CD14-positive monocyte (primary cell): Measurements from ENCODE around the gene EFNA1. TPM values are rescaled to one million over a fixed set of nuclear protein-coding genes. Genes with fewer than 3 reads are reported as not detected.

Experiments
- DNase-seq, 3 donors: peaks; one replicate each; pipeline ENCODE4 v3.0.0-alpha.2; 2011 to 2022
- H2AFZ ChIP-seq: 2 replicates; pipeline ENCODE4 v1.6.0; 2012; ENCODE audit warnings: mild to moderate bottlenecking, low read depth, low read length, inconsistent platforms; ENCODE audit not compliant: insufficient read depth, poor library complexity, severe bottlenecking
- H3K27ac ChIP-seq, 2 donors: 1 replicate in 1 of 2; 2 replicates in 1 of 2; pipeline ENCODE4 v1.5.1; 2012 to 2013; ENCODE audit warnings: low read length in 2 of 2, control low read depth in 1 of 2, inconsistent platforms in 1 of 2, low read depth in 1 of 2, mild to moderate bottlenecking in 1 of 2
- H3K27me3 ChIP-seq, 2 donors: one replicate each; pipeline versions ENCODE4 v1.6.0 to v1.6.1; 2011 to 2013; ENCODE audit warnings: low read length in 2 of 2; ENCODE audit not compliant: control insufficient read depth in 2 of 2, insufficient read depth in 2 of 2
- H3K36me3 ChIP-seq, 2 donors: replicated peaks in 1 of 2; 1 replicate in 1 of 2; 2 replicates in 1 of 2; pipeline versions ENCODE4 v1.5.1 to v1.6.1; 2012 to 2013; ENCODE audit warnings: low read length in 2 of 2, control low read depth in 1 of 2, inconsistent platforms in 1 of 2, mild to moderate bottlenecking in 1 of 2; ENCODE audit not compliant: insufficient read depth in 2 of 2, control insufficient read depth in 1 of 2
- H3K4me1 ChIP-seq, 2 donors: 1 replicate in 1 of 2; 2 replicates in 1 of 2; pipeline versions ENCODE4 v1.5.1 to v1.6.1; 2012 to 2013; ENCODE audit warnings: low read length in 2 of 2, control low read depth in 1 of 2, inconsistent platforms in 1 of 2, mild to moderate bottlenecking in 1 of 2, moderate library complexity in 1 of 2; ENCODE audit not compliant: insufficient read depth in 2 of 2, control insufficient read depth in 1 of 2
- H3K4me2 ChIP-seq: replicated peaks from 2 replicates; pipeline ENCODE3; 2012; ENCODE audit warnings: low read length, moderate library complexity, mild to moderate bottlenecking; ENCODE audit not compliant: poor library complexity, severe bottlenecking; ENCODE audit errors: extremely low read depth
- H3K4me3 ChIP-seq, 3 experiments: fragments of 200-600 bp in 1 of 3; sonication (generic) in 1 of 3; replicated peaks in 1 of 3; 1 replicate in 2 of 3; 2 replicates in 1 of 3; pipeline ENCODE4 v1.5.1; 2011 to 2013; ENCODE audit warnings: low read length in 3 of 3, mild to moderate bottlenecking in 3 of 3, control low read depth in 2 of 3, low read depth in 2 of 3, inconsistent platforms in 1 of 3, moderate library complexity in 1 of 3
- H3K79me2 ChIP-seq: 2 replicates; pipeline ENCODE4 v1.6.0; 2012; ENCODE audit warnings: mild to moderate bottlenecking, control low read depth, inconsistent platforms, low read length, moderate library complexity; ENCODE audit not compliant: insufficient read depth
- H3K9ac ChIP-seq: 2 replicates; pipeline ENCODE4 v1.6.0; 2017; ENCODE audit warnings: low read length, mild to moderate bottlenecking; ENCODE audit not compliant: insufficient read depth, poor library complexity, severe bottlenecking
- H3K9me3 ChIP-seq, 2 donors: replicated peaks in 1 of 2; 1 replicate in 1 of 2; 2 replicates in 1 of 2; pipeline versions ENCODE4 v1.5.1 to v1.6.1; 2012 to 2013; ENCODE audit warnings: low read length in 2 of 2, control low read depth in 1 of 2; ENCODE audit not compliant: control insufficient read depth in 1 of 2, insufficient read depth in 1 of 2
- H4K20me1 ChIP-seq: 2 replicates; pipeline ENCODE4 v1.6.0; 2012; ENCODE audit warnings: mild to moderate bottlenecking, low read length, control low read depth, moderate library complexity; ENCODE audit not compliant: insufficient read depth
- H3K27ac Mint-ChIP-seq, 7 donors: one replicate each; pipeline ENCODE4 v1.8.0; 2020; ENCODE audit warnings: mild to moderate bottlenecking in 7 of 7, mixed read lengths in 7 of 7, moderate library complexity in 6 of 7, inconsistent platforms in 2 of 7
- H3K27me3 Mint-ChIP-seq, 3 donors: one replicate each; pipeline ENCODE4 v1.8.0; 2021 to 2022; ENCODE audit warnings: low read depth in 3 of 3, mild to moderate bottlenecking in 3 of 3, mixed read lengths in 3 of 3, moderate library complexity in 3 of 3, inconsistent platforms in 1 of 3
- H3K36me3 Mint-ChIP-seq, 2 donors: one replicate each; pipeline ENCODE4 v1.8.0; 2020; ENCODE audit warnings: mixed read lengths in 2 of 2, inconsistent platforms in 1 of 2, mild to moderate bottlenecking in 1 of 2
- H3K4me1 Mint-ChIP-seq: one replicate; pipeline ENCODE4 v1.8.0; 2020; ENCODE audit warnings: mild to moderate bottlenecking, mixed read lengths
- H3K4me3 Mint-ChIP-seq, 2 donors: one replicate each; pipeline ENCODE4 v1.8.0; 2020; ENCODE audit warnings: mild to moderate bottlenecking in 2 of 2, mixed read lengths in 2 of 2, moderate library complexity in 1 of 2
- H3K9me3 Mint-ChIP-seq, 7 donors: one replicate each; pipeline ENCODE4 v1.8.0; 2020 to 2022; ENCODE audit warnings: mixed read lengths in 7 of 7, mild to moderate bottlenecking in 6 of 7, moderate library complexity in 6 of 7, inconsistent platforms in 2 of 7
- CTCF ChIP-seq: fragments of 200-600 bp; IDR thresholded peaks from one replicate; pipeline ENCODE4 v1.8.0; 2022; ENCODE audit warnings: antibody characterized with exemption, mild to moderate bottlenecking
- WGBS: methylation state at CpG from one replicate; pipeline ENCODE4 v1.1.5; 2013; ENCODE audit warnings: missing lambda C conversion rate; ENCODE audit not compliant: insufficient coverage; 5-methylcytosine and 5-hydroxymethylcytosine counted together
- intact Hi-C, 2 donors: fragments of 100-400 bp; cut with micrococcal nuclease; formaldehyde crosslinking; loops; one replicate each; pipeline versions ENCODE4 v1.15.0 to v1.15.1; 2023
- polyA plus RNA-seq, 3 donors: library from polyadenylated mRNA; depleted of rRNA in 1 of 3; unstranded in 2 of 3; stranded (reverse) in 1 of 3; fragments of 300-500 nt in 2 of 3; fragments of >200 nt in 1 of 3; fragmentation: Illumina TruSeq in 2 of 3; gene quantifications; 1 replicate in 2 of 3; 2 replicates in 1 of 3; pipeline ENCODE4 v1.2.3, GENCODE V29; 2012 to 2021

EFNA1 gene
- polyA plus RNA-seq, 3 donors: 1.2 TPM; not detected in 2

GRCh38 chr1:155134322-155134721 lies 6.6 kb downstream of the EFNA1 start:
- H3K4me3 Mint-ChIP-seq: peak overlapping the region in 1 of 2 donors; percentile 97
- Histone ChIP-seq H3K36me3 (peaks cover 0 to 11% of the 10 kb centered on the region in 2 donors), H3K4me2 (peak overlapping the region; percentile 84), H3K27me3 (peaks cover 11 to 21% of the 10 kb centered on the region in 2 donors), H3K4me1 (peaks cover 23 to 39% of the 10 kb centered on the region in 2 donors), H3K9ac (no peak overlapping the region), H3K4me3 (peak overlapping the region in 1 of 3 experiments; percentile 79), H3K9me3 (peaks cover 0 to 2% of the 10 kb centered on the region in 2 donors), H3K27ac (peak overlapping the region in 1 of 2 donors; percentile 97), H4K20me1 (peaks cover 7% of the 10 kb centered on the region), H2AFZ (no peak overlapping the region), H3K79me2 (peaks cover 27% of the 10 kb centered on the region)
- no peak for TF ChIP-seq CTCF
- peak overlapping the region; percentile 99 to 100 (median 100) for H3K27ac Mint-ChIP-seq
- peaks cover 15 to 19% of the 10 kb centered on the region in 2 donors for H3K36me3 Mint-ChIP-seq
- H3K27me3 Mint-ChIP-seq: peaks cover 18 to 28% (median 28%) of the 10 kb centered on the region in 3 donors
- no peak for DNase-seq
- peaks cover 42% of the 10 kb centered on the region for H3K4me1 Mint-ChIP-seq
- 76% methylated on average over 1 of the region's 1 CpG for WGBS
- intact Hi-C loops: loop anchor here in 1 of 2 donors (5.0 kb wide), 1 partner anchor 47 kb away; no protein-coding TSS in a partner anchor
- H3K9me3 Mint-ChIP-seq: peaks cover 0 to 7% (median 0%) of the 10 kb centered on the region in 7 donors

- no peaks in the 10 kb centered on the region for H3K9me3 ChIP-seq
- H3K9ac ChIP-seq: peak overlapping the region; percentile 92
- peaks cover 5 to 15% of the 10 kb centered on the region in 2 donors for H3K27me3 ChIP-seq
- peak overlapping the region; percentile 20 for H2AFZ ChIP-seq
- intact Hi-C loops: loop anchor here in 1 of 2 donors (5.0 kb wide), 2 partner anchors 37 to 48 kb away; partner anchors contain the start of genes KRTCAP2 and TRIM46
- peak overlapping the region; percentile 97 to 99 for H3K27ac ChIP-seq
- Mint-ChIP-seq H3K9me3 (peaks cover 0 to 2% (median 0%) of the 10 kb centered on the region in 7 donors), H3K27ac (peak overlapping the region; percentile 99 to 100 (median 100)), H3K4me3 (peak overlapping the region; percentile 97 to 99), H3K4me1 (peaks cover 42% of the 10 kb centered on the region), H3K36me3 (peaks cover 12 to 19% of the 10 kb centered on the region in 2 donors), H3K27me3 (peaks cover 12 to 23% (median 22%) of the 10 kb centered on the region in 3 donors)
- peak; percentile 88 to 98 (median 91) for DNase-seq
- H4K20me1 ChIP-seq: peaks cover 7% of the 10 kb centered on the region
- H3K4me1 ChIP-seq: peaks cover 29 to 42% of the 10 kb centered on the region in 2 donors
- peak overlapping the region; percentile 75 to 84 (median 79) for H3K4me3 ChIP-seq
- peak overlapping the region; percentile 84 for H3K4me2 ChIP-seq
- 32% methylated on average over 13 of the region's 18 CpGs for WGBS
- H3K79me2 ChIP-seq: peaks cover 33% of the 10 kb centered on the region
- H3K36me3 ChIP-seq: peaks cover 0 to 11% of the 10 kb centered on the region in 2 donors
- no peak for TF ChIP-seq CTCF
These were observed 7.3 kb downstream of the EFNA1 start for GRCh38 chr1:155134880-155135414.
